ENCODE results near the gene RHBDF2. TPM values are rescaled to one million over a fixed set of nuclear protein-coding genes. Genes with fewer than 3 reads are reported as not detected.

The RHBDF2 gene
- total RNA-seq, 1 experiment from 2014 or later, result 19.7 TPM

GRCh38 chr17:76513306-76513692 is 12.1 kb upstream of the RHBDF2 start:
- no peak overlapping the region for H2AFZ ChIP-seq (ENCODE audit: low read length)
- H2BK12ac ChIP-seq (ENCODE audit: insufficient read length, low read depth, low read length), result no peak overlapping the region

More at GRCh38 chr17:76513306-76513692, 12.1 kb upstream of the RHBDF2 start:
- no peaks in the 10 kb centered on the region for H4K20me1 ChIP-seq (ENCODE audit: control insufficient read depth, insufficient read depth, insufficient read length)
- H3K4me1 ChIP-seq (ENCODE audit: insufficient read depth, low read length), result no peaks in the 10 kb centered on the region
- H3T11ph ChIP-seq (ENCODE audit: low read length), result no peak overlapping the region
- H3K9me3 Mint-ChIP-seq, result no peaks in the 10 kb centered on the region; a peak in 1 of 5 replicates
- H3K4ac ChIP-seq (ENCODE audit: low read depth, low read length), result no peak overlapping the region
- TF ChIP-seq CTCF (conservative IDR thresholded peaks at IDR 0.05), result no peak
- no peak overlapping the region for H2BK15ac ChIP-seq (ENCODE audit: low read depth, low read length)
- peaks cover 0 to 3% of the 10 kb centered on the region in 2 experiments; a peak in 1 of 4 replicates for H3K4me1 Mint-ChIP-seq
- H4K5ac ChIP-seq (ENCODE audit: insufficient read length, low read depth, low read length), result no peak overlapping the region
- peaks cover 15% of the 10 kb centered on the region for H3K27me3 Mint-ChIP-seq (ENCODE audit: low read depth)
- no peak overlapping the region for H3K56ac ChIP-seq (ENCODE audit: insufficient read length, low read depth, low read length)
- no peak overlapping the region for H3K27ac ChIP-seq (ENCODE audit: insufficient read length, low read depth, low read length)
- no peak overlapping the region for H2BK120ac ChIP-seq (ENCODE audit: low read depth, low read length, poor library complexity, severe bottlenecking)
- H3K9ac ChIP-seq (ENCODE audit: extremely low read depth, insufficient read length, low read length), result no peak overlapping the region
- DNase-seq, result no peak
- no peak overlapping the region for H2AK5ac ChIP-seq (ENCODE audit: insufficient read length, low read length)
- no peak overlapping the region for H3K4me2 ChIP-seq (ENCODE audit: insufficient read depth, insufficient read length, low read length)
- no peak overlapping the region for H3K14ac ChIP-seq (ENCODE audit: insufficient read depth, low read length)
- no peak overlapping the region for H3K27ac Mint-ChIP-seq
- no peak overlapping the region for H3K4me3 Mint-ChIP-seq
- no peak overlapping the region for H2BK20ac ChIP-seq (ENCODE audit: low read depth, low read length, poor library complexity, severe bottlenecking)
- no peak overlapping the region for H2BK5ac ChIP-seq (ENCODE audit: insufficient read length, low read length)
- H3K36me3 Mint-ChIP-seq (ENCODE audit: insufficient read depth in 1 of 3, low read depth in 3 of 3), result no peaks in the 10 kb centered on the region
- H3K23me2 ChIP-seq (ENCODE audit: insufficient read length, low read depth, low read length, poor library complexity, severe bottlenecking), result no peaks in the 10 kb centered on the region
- no peaks in the 10 kb centered on the region for H3K27me3 ChIP-seq (ENCODE audit: insufficient read depth, low read length)
- no peak overlapping the region for H4K8ac ChIP-seq (replicated peaks; ENCODE audit: insufficient read length, low read depth, low read length)
- H3K79me1 ChIP-seq (ENCODE audit: insufficient read depth, low read depth, low read length, poor library complexity, severe bottlenecking), result no peaks in the 10 kb centered on the region
- H3K23ac ChIP-seq (ENCODE audit: insufficient read length, low read depth, low read length), result no peak overlapping the region
- no peak overlapping the region for H3K18ac ChIP-seq (ENCODE audit: insufficient read length, low read depth, low read length)
- H4K91ac ChIP-seq (ENCODE audit: insufficient read length, low read depth, low read length), result no peak overlapping the region
- WGBS (ENCODE audit: extremely low coverage, insufficient read length, low lambda C conversion rate), result no CpG with 5 or more reads among the region's 6 CpGs
- H3K9me3 ChIP-seq (ENCODE audit: control insufficient read depth, low read depth, low read length), result no peaks in the 10 kb centered on the region
- no peaks in the 10 kb centered on the region for H3K79me2 ChIP-seq (ENCODE audit: insufficient read depth, low read length)

Measured in H9 (cell line).